BLaER1 treated with 17β-estradiol and CSF1 and Interleukin-3, amounts not matched to agents 10 nM and 100 nM (cell line): ENCODE data around the gene USP13.

Experiments used
- H3K27ac ChIP-seq, 11 experiments: shearing (Covaris generic); formaldehyde crosslinking; 2 replicates each; pipeline ENCODE4 v1.8.1; 2022
- H3K27me3 ChIP-seq, 11 experiments: shearing (Covaris generic); formaldehyde crosslinking; 2 replicates each; pipeline ENCODE4 v1.8.1; 2022
- H3K36me3 ChIP-seq, 11 experiments: shearing (Covaris generic); formaldehyde crosslinking; 2 replicates each; pipeline ENCODE4 v1.8.1; 2022
- H3K4me1 ChIP-seq, 10 experiments: shearing (Covaris generic); formaldehyde crosslinking; 2 replicates each; pipeline ENCODE4 v1.8.1; 2022
- H3K4me2 ChIP-seq, 11 experiments: shearing (Covaris generic); formaldehyde crosslinking; 2 replicates each; pipeline ENCODE4 v1.8.1; 2022
- H3K4me3 ChIP-seq, 10 experiments: shearing (Covaris generic); formaldehyde crosslinking; 2 replicates each; pipeline ENCODE4 v1.8.1; 2022
- H3K9ac ChIP-seq, 11 experiments: shearing (Covaris generic); formaldehyde crosslinking; 2 replicates each; pipeline ENCODE4 v1.8.1; 2022
- H3K9me3 ChIP-seq, 11 experiments: shearing (Covaris generic); formaldehyde crosslinking; replicated peaks in 1 of 11; 2 replicates each; pipeline ENCODE4 v1.8.1; 2022
- H4K20me1 ChIP-seq, 11 experiments: shearing (Covaris generic); formaldehyde crosslinking; 2 replicates each; pipeline ENCODE4 v1.8.1; 2022
- Cebpa-rat ChIP-seq, 11 experiments: shearing (Covaris generic); IDR thresholded peaks; 2 replicates each; pipeline ENCODE4 v1.8.1; 2022

USP13 gene

DNA sequence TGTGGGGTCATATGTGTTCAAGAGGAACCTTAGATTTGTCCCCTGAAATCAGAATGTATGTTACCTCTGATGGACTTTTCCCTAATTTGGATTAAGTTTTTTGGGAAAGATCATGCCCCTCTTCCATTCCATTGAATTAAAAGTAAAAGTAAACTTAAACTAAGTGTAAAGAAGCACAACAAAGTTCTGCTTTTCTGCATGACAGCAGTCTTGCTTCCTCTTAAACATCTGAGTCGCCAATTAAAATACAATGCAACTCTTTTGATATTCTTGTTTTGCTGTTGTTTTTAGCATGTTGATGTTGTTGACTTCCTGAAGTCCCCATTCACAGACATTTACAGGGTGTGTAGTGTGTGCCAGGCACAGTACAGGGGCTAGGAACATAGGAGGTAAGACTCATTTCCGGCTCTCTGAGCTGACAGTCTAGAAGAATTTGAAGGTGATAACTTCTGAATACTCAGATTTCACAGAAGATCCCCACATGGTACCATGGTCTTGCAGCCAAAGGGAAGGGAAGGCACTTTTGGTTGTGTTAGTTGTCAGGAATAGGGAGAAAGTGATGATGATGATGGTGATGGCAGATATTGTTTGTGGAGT is 45.0 kb downstream of the USP13 start:
- Histone ChIP-seq H3K36me3 (peaks cover 0 to 57% (median 41%) of the 10 kb centered on the region in 11 experiments; a peak in 19 of 22 replicates), H3K4me2 (peak overlapping the region in 10 of 11 experiments; percentile 1 to 95 (median 73); a peak in 18 of 22 replicates), H3K27me3 (no peaks in the 10 kb centered on the region), H4K20me1 (no peaks in the 10 kb centered on the region; a peak in 1 of 22 replicates), H3K9me3 (0 out of 22 replicates have a peak, but pooled peaks cover 0 to 6% (median 0%) of the 10 kb centered on the region in 11 experiments), H3K27ac (peak overlapping the region in 10 of 11 experiments; percentile 48 to 84 (median 76); a peak in 21 of 22 replicates), H3K9ac (peak overlapping the region in 4 of 11 experiments; percentile 15 to 48 (median 40); a peak in 6 of 22 replicates), H3K4me3 (peak overlapping the region in 1 of 10 experiments; percentile 25; a peak in 1 of 20 replicates), H3K4me1 (peaks cover 27 to 84% (median 63%) of the 10 kb centered on the region in 10 experiments)
- no peak for TF ChIP-seq Cebpa-rat (IDR thresholded peaks at IDR 0.05)

DNA sequence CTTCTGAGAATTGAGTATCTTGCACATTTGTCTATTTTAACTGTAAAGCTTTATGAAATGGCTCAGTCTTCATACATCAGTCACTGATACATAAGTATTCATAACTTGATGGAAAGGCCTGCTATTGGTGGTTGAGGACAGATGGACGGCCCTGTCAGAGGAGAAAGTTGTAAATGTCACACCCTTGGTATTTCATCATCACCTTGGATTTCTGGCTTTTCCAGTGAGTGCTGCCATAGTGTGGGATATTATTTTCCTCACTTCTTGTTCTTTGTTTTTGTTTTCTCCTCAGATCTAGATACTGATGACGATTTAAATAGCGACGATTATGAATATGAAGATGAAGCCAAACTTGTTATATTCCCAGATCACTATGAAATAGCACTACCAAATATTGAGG is 47.9 kb downstream of the USP13 start:
- Histone ChIP-seq H3K27ac (peak overlapping the region in 3 of 11 experiments; percentile 1 to 61 (median 29); a peak in 4 of 22 replicates), H3K36me3 (peaks cover 0 to 68% (median 44%) of the 10 kb centered on the region in 11 experiments; a peak in 20 of 22 replicates), H3K9me3 (no peaks in the 10 kb centered on the region)

DNA sequence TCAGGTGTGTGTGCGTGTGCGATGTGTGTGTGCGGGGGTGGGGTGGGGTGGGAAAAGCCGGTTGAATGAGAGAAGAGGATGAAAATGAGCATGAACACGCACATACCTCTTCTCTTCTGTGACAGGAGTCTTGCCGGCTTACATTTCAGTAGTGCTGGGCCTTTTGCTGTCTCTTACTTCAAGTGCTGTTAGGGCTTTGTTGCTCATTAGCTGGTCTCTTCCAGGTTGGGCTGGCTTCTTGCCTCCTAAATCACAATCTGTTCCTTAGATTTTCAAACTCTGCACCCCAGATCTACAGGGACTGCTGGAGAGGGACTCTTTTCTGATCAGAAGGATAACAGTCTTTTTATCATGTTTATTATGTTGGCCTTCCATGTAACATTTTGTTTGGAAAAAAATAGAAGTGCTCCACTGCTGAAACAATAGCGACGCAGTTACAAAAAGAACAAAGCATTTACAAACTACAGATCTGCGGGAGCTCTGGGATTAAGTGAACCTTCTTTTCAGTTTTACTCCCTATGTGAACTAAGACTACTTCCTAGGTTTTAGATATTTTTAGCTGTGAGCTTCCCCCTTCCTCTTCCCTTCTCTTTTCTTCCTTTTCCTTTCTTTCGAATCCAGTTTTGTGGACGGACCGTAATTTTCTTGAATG is 48.5 kb downstream of the USP13 start:
- peak overlapping the region in 1 of 11 experiments; percentile 30; a peak in 2 of 22 replicates for H3K9ac ChIP-seq
- peaks cover 13 to 59% (median 39%) of the 10 kb centered on the region in 10 experiments for H3K4me1 ChIP-seq
- no peaks in the 10 kb centered on the region; a peak in 1 of 22 replicates for H4K20me1 ChIP-seq
- H3K27me3 ChIP-seq = no peaks in the 10 kb centered on the region
- TF ChIP-seq Cebpa-rat (IDR thresholded peaks at IDR 0.05) = no peak
- peak overlapping the region in 6 of 11 experiments; percentile 8 to 59 (median 46); a peak in 10 of 22 replicates for H3K4me2 ChIP-seq
- H3K4me3 ChIP-seq = no peak overlapping the region
- H3K27ac ChIP-seq = peak overlapping the region in 5 of 11 experiments; percentile 18 to 58 (median 46); a peak in 7 of 22 replicates
- H3K9me3 ChIP-seq = no peaks in the 10 kb centered on the region
- peaks cover 0 to 74% (median 50%) of the 10 kb centered on the region in 11 experiments; a peak in 20 of 22 replicates for H3K36me3 ChIP-seq

More for the DNA sequence above, 47.9 kb downstream of the USP13 start:
- peak in 1 of 11 experiments; percentile 21; a peak in 1 of 22 replicates for TF ChIP-seq Cebpa-rat (IDR thresholded peaks at IDR 0.05)
- peak overlapping the region in 6 of 11 experiments; percentile 19 to 59 (median 48); a peak in 9 of 22 replicates for H3K4me2 ChIP-seq
- no peaks in the 10 kb centered on the region for H3K27me3 ChIP-seq
- H4K20me1 ChIP-seq = no peaks in the 10 kb centered on the region; a peak in 1 of 22 replicates
- H3K9ac ChIP-seq = no peak overlapping the region
- no peak overlapping the region for H3K4me3 ChIP-seq
- H3K4me1 ChIP-seq = peaks cover 19 to 65% (median 45%) of the 10 kb centered on the region in 10 experiments

DNA sequence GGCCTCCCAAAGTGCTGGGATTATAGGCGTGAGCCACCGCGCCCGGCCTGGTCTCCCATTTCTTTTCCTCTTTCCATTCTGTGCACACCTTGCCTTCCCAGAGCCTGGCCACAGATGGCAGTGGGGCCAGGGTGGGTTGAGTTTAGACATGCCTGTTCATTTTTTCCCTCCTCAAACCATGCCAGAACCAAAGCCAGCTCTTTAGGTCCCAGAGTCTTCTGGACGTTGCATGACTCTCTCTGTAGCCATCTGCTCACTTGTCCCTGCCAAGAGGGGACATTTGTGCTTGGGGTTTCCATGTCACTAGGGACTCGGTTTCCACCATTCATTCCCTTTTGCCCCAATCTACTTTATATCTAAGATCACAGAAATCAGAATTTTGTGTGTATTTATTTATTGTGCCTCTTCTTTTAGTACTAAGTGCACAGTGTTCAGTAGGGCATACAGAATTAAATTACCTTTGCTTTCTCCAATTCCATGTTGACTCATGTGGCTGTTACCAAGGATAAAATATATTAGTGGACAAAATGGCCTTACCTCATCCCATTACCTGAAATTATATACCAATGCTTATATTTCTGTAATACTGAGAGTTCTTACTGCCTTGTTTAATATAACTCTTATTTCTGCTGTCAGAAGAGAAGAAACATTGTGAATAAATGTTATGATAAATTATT is 49.6 kb downstream of the USP13 start:
- Histone ChIP-seq H3K4me3 (no peak overlapping the region), H3K36me3 (peaks cover 5 to 85% (median 60%) of the 10 kb centered on the region in 11 experiments; a peak in 21 of 22 replicates), H4K20me1 (no peaks in the 10 kb centered on the region; a peak in 1 of 22 replicates), H3K27me3 (no peaks in the 10 kb centered on the region), H3K9ac (no peak overlapping the region), H3K4me1 (peaks cover 5 to 48% (median 28%) of the 10 kb centered on the region in 10 experiments; a peak in 19 of 20 replicates), H3K9me3 (no peaks in the 10 kb centered on the region), H3K27ac (no peak overlapping the region), H3K4me2 (no peak overlapping the region)
- no peak for TF ChIP-seq Cebpa-rat (IDR thresholded peaks at IDR 0.05)

DNA sequence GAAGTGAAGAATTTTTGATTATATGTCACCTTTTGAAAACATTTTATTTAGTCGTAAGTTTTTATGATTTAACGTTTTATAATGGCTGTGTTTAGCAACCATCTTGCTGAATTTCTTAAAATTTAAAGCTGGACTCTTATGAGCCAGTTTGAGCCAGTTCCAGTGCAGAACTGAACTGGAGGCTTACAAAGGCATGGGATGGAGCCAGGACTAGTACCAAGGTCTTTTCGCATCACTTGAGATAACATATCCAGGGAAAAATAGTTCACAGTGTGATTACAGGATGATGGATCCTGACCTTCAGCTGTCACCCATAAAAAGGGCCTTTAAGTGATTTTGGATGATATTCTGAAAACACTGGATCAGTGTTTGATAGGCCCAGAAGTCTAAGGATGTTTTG is 51.0 kb downstream of the USP13 start:
- Histone ChIP-seq H4K20me1 (no peaks in the 10 kb centered on the region; a peak in 1 of 22 replicates), H3K27me3 (no peaks in the 10 kb centered on the region), H3K4me1 (peaks cover 0 to 34% (median 18%) of the 10 kb centered on the region in 10 experiments; a peak in 12 of 20 replicates), H3K9ac (no peak overlapping the region), H3K27ac (no peak overlapping the region), H3K9me3 (no peaks in the 10 kb centered on the region), H3K4me3 (no peak overlapping the region), H3K4me2 (no peak overlapping the region), H3K36me3 (peaks cover 13 to 97% (median 74%) of the 10 kb centered on the region in 11 experiments)
- no peak for TF ChIP-seq Cebpa-rat (IDR thresholded peaks at IDR 0.05)

DNA sequence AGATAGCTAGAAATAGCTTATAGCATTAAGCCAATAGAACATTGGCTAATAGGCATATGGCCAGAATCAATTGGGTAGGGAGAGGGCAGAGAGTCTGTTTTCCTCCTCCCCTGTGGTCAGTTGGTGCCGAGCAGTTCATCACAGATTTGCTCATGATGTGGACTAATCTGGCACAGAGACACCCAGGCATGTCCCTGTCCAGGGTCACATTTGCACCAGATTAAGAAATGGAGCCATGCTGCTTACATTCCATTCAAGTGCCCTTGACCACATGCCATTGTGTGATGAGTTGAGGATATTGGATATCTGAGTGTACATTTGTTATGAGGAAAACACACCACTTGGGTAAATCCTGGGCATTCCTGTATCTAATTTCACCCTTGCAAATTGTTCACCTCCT is 53.4 kb downstream of the USP13 start:
- H3K27me3 ChIP-seq = no peaks in the 10 kb centered on the region
- no peaks in the 10 kb centered on the region; a peak in 1 of 22 replicates for H4K20me1 ChIP-seq
- H3K36me3 ChIP-seq = peaks cover 34 to 99% (median 92%) of the 10 kb centered on the region in 11 experiments
- H3K4me2 ChIP-seq = no peak overlapping the region
- TF ChIP-seq Cebpa-rat (IDR thresholded peaks at IDR 0.05) = no peak
- H3K9me3 ChIP-seq = no peaks in the 10 kb centered on the region
- no peak overlapping the region for H3K9ac ChIP-seq
- no peak overlapping the region for H3K4me3 ChIP-seq
- no peak overlapping the region for H3K27ac ChIP-seq
- peaks cover 0 to 10% (median 5%) of the 10 kb centered on the region in 10 experiments; a peak in 12 of 20 replicates for H3K4me1 ChIP-seq

DNA sequence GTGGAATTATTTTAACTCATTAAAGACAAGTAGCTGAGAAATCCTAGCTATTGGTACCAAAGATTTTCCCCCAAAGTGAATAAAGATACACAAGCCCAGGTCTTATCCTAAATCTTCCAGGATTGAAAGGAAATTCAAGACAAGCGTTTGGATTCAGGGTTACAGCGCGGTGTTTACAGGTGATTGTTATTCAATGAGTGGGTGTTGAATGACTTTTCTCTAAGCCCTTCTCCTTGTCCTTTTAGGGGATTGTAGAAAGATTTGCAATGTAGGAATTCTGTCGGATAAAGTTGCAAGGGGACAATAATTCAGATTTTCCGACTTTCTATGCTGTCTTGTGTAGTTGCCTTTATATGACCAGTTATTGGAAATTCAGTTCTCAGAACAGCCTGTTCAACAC is 57.2 kb downstream of the USP13 start:
- Histone ChIP-seq H3K27me3 (no peaks in the 10 kb centered on the region), H3K9me3 (no peaks in the 10 kb centered on the region), H4K20me1 (no peaks in the 10 kb centered on the region; a peak in 1 of 22 replicates), H3K4me2 (no peak overlapping the region), H3K9ac (no peak overlapping the region), H3K4me3 (no peak overlapping the region), H3K36me3 (peaks cover 42 to 94% (median 84%) of the 10 kb centered on the region in 11 experiments), H3K4me1 (peaks cover 0 to 2% (median 0%) of the 10 kb centered on the region in 10 experiments; a peak in 3 of 20 replicates), H3K27ac (no peak overlapping the region)
- TF ChIP-seq Cebpa-rat (IDR thresholded peaks at IDR 0.05) = no peak

DNA sequence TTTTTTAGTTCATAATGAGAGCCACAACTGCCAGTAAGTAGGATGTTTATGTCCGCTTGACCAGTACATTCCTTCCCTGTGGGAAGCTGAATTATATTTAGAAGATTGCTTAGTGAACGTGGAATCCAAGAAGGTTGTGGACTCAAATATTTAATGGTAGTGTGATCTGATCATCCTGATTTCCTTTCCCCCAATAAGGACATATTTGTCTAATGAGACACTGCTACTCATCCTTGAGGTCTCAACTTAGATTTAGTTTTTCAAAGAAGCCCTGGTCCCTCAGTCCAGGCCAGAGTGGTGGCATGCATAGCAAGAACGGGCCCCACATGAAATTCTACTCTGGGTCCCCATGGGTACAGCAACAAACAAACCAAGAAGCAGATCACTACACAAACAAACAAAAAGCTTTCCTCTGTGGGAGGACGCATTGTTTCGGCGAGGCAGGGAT is 60.8 kb downstream of the USP13 start:
- no peak overlapping the region for H3K9ac ChIP-seq
- TF ChIP-seq Cebpa-rat (IDR thresholded peaks at IDR 0.05) = no peak
- H3K9me3 ChIP-seq = no peaks in the 10 kb centered on the region
- H3K36me3 ChIP-seq = peaks cover 30 to 70% (median 58%) of the 10 kb centered on the region in 11 experiments
- peaks cover 20 to 27% (median 22%) of the 10 kb centered on the region in 10 experiments for H3K4me1 ChIP-seq
- H3K27me3 ChIP-seq = no peaks in the 10 kb centered on the region
- no peak overlapping the region for H3K27ac ChIP-seq
- H3K4me2 ChIP-seq = no peak overlapping the region
- no peak overlapping the region for H3K4me3 ChIP-seq
- no peaks in the 10 kb centered on the region for H4K20me1 ChIP-seq
